GM23338 (cell line): ENCODE results near the gene C17orf107. TPM values are rescaled to one million over a fixed set of nuclear protein-coding genes. Genes with fewer than 3 reads are reported as not detected.
A peak's percentile ranks its signal among the peaks of the same experiment; 100 is the strongest.

ENCODE experiments used
- ATAC-seq: fragments of 200-7000 bp; cut with Tn5 transposase; 3 replicates; pipeline ENCODE4 v1.9.1; 2020
- DNase-seq: peaks from one replicate; pipeline ENCODE4 v3.0.0-alpha.2; 2015; ENCODE audit warnings: low spot score
- H2AFZ ChIP-seq: fragments of 200-600 bp; sonication (generic); 2 replicates; pipeline ENCODE4 v1.8.0; 2016; ENCODE audit warnings: antibody characterized with exemption, mild to moderate bottlenecking, moderate library complexity
- H3F3A ChIP-seq: fragments of 200-600 bp; sonication (generic); replicated peaks from 2 replicates; pipeline ENCODE4 v1.8.0; 2017; ENCODE audit warnings: antibody characterized with exemption, mixed run types, low read depth
- H3K27ac ChIP-seq: fragments of 200-600 bp; sonication (generic); 2 replicates; pipeline ENCODE4 v1.6.1; 2016; ENCODE audit warnings: low read depth
- H3K27me3 ChIP-seq: fragments of 200-600 bp; sonication (generic); 2 replicates; pipeline ENCODE4 v1.8.0; 2016; ENCODE audit warnings: mild to moderate bottlenecking, mixed run types, moderate library complexity; ENCODE audit not compliant: insufficient read depth
- H3K36me3 ChIP-seq: fragments of 200-600 bp; sonication (generic); 2 replicates; pipeline ENCODE4 v1.8.0; 2016; ENCODE audit warnings: mild to moderate bottlenecking; ENCODE audit not compliant: insufficient read depth
- H3K4me1 ChIP-seq: fragments of 200-600 bp; sonication (generic); 2 replicates; pipeline ENCODE4 v1.8.0; 2016; ENCODE audit warnings: mild to moderate bottlenecking, moderate library complexity; ENCODE audit not compliant: insufficient read depth
- H3K4me2 ChIP-seq: fragments of 200-600 bp; sonication (generic); 2 replicates; pipeline ENCODE4 v1.7.1; 2017; ENCODE audit warnings: mixed run types
- H3K4me3 ChIP-seq: fragments of 200-600 bp; sonication (generic); 2 replicates; pipeline ENCODE4 v1.6.1; 2016; ENCODE audit warnings: mixed run types
- H3K79me2 ChIP-seq: fragments of 200-600 bp; sonication (generic); replicated peaks from 2 replicates; pipeline ENCODE4 v1.8.0; 2017; ENCODE audit warnings: mild to moderate bottlenecking; ENCODE audit not compliant: insufficient read depth
- H3K9me2 ChIP-seq: fragments of 200-600 bp; sonication (generic); 2 replicates; pipeline ENCODE4 v1.8.0; 2017; ENCODE audit not compliant: insufficient read depth
- H4K20me1 ChIP-seq: fragments of 200-600 bp; sonication (generic); replicated peaks from 2 replicates; pipeline ENCODE4 v1.8.0; 2017; ENCODE audit warnings: mild to moderate bottlenecking; ENCODE audit not compliant: insufficient read depth
- H3K27ac Mint-ChIP-seq: 2 replicates; pipeline ENCODE4 v1.8.0; 2020; ENCODE audit warnings: inconsistent platforms, mild to moderate bottlenecking, moderate library complexity, mixed read lengths
- H3K27me3 Mint-ChIP-seq: 3 replicates; pipeline ENCODE4 v1.8.0; 2022; ENCODE audit warnings: low read depth, mild to moderate bottlenecking, moderate library complexity, mixed read lengths, inconsistent platforms; ENCODE audit not compliant: insufficient read depth, poor library complexity
- H3K36me3 Mint-ChIP-seq: 3 replicates; pipeline ENCODE4 v1.8.0; 2021; ENCODE audit warnings: low read depth, mild to moderate bottlenecking, inconsistent platforms, moderate library complexity, mixed read lengths
- H3K4me1 Mint-ChIP-seq: 3 replicates; pipeline ENCODE4 v1.8.0; 2020; ENCODE audit warnings: mild to moderate bottlenecking, inconsistent platforms, mixed read lengths
- H3K4me3 Mint-ChIP-seq: 3 replicates; pipeline ENCODE4 v1.8.0; 2021; ENCODE audit warnings: moderate library complexity, mild to moderate bottlenecking, inconsistent platforms, mixed read lengths
- H3K9me3 Mint-ChIP-seq: 3 replicates; pipeline ENCODE4 v1.8.0; 2020; ENCODE audit warnings: moderate library complexity, mild to moderate bottlenecking, inconsistent platforms, mixed read lengths
- CREB1 ChIP-seq: fragments of 250-450 bp; sonication (Bioruptor Pico); IDR thresholded peaks from 2 replicates; pipeline ENCODE4 v1.5.0; 2020; ENCODE audit warnings: low read depth, mild to moderate bottlenecking, moderate library complexity
- EZH2phosphoT487 ChIP-seq: fragments of 200-600 bp; sonication (generic); IDR thresholded peaks from one replicate; pipeline ENCODE4 v1.8.1; 2018; ENCODE audit warnings: antibody characterized with exemption; ENCODE audit not compliant: unreplicated experiment
- JUNB ChIP-seq: IDR thresholded peaks from one replicate; pipeline ENCODE4 v1.6.1; 2016; ENCODE audit warnings: antibody characterized with exemption; ENCODE audit not compliant: unreplicated experiment
- NANOG ChIP-seq: IDR thresholded peaks from 2 replicates; pipeline ENCODE4 v1.6.1; 2016; ENCODE audit warnings: antibody characterized with exemption, borderline replicate concordance
- POLR2AphosphoS5 ChIP-seq: IDR thresholded peaks from 2 replicates; pipeline ENCODE4 v1.6.1; 2016; ENCODE audit warnings: antibody characterized with exemption, low read depth
- REST ChIP-seq: IDR thresholded peaks from one replicate; pipeline ENCODE4 v1.6.1; 2018; ENCODE audit warnings: antibody characterized with exemption; ENCODE audit not compliant: unreplicated experiment
- STAT1 ChIP-seq: IDR thresholded peaks from one replicate; pipeline ENCODE4 v1.6.1; 2016; ENCODE audit warnings: antibody characterized with exemption; ENCODE audit not compliant: unreplicated experiment
- ZNF114 ChIP-seq: fragments of 250-450 bp; sonication (Bioruptor Pico); IDR thresholded peaks from 2 replicates; pipeline ENCODE4 v1.5.0; 2020; ENCODE audit warnings: mild to moderate bottlenecking, moderate library complexity
- ZNF331 ChIP-seq: fragments of 250-450 bp; sonication (Bioruptor Pico); IDR thresholded peaks from 2 replicates; pipeline ENCODE4 v1.5.0; 2020; ENCODE audit warnings: low read depth, mild to moderate bottlenecking, moderate library complexity
- polyA plus RNA-seq: library from polyadenylated mRNA; unstranded; fragments of >200 nt; fragmentation: Nextera tagmentation; extraction: Ambion mirVana; gene quantifications from 2 replicates; pipeline ENCODE4 v1.2.1, GENCODE V29; 2016
- total RNA-seq: library from RNA; depleted of rRNA; stranded (reverse); fragments of >200 nt; shearing (Covaris generic); gene quantifications from 2 replicates; pipeline ENCODE4 v1.2.3, GENCODE V29; 2014
- TF ChIP-seq, protein P1 (sequence below): IDR thresholded peaks from 2 replicates; pipeline ENCODE4 v1.6.1; 2016; ENCODE audit warnings: antibody characterized with exemption
- TF ChIP-seq, protein P2 (sequence below), 2 experiments: fragments of 200-600 bp in 1 of 2; sonication (generic) in 1 of 2; conservative IDR thresholded peaks; 2 replicates each; pipeline versions ENCODE4 v1.5.1 to v1.6.1; 2016 to 2017; ENCODE audit warnings: antibody characterized with exemption in 2 of 2, low read depth in 2 of 2, mild to moderate bottlenecking in 2 of 2, moderate library complexity in 1 of 2

Gene C17orf107
- total and polyA plus RNA-seq, 2 experiments from 2014 or later = 1.9 to 5.9 TPM

- no peak for TF ChIP-seq EZH2phosphoT487
- TF ChIP-seq, protein P1, sequence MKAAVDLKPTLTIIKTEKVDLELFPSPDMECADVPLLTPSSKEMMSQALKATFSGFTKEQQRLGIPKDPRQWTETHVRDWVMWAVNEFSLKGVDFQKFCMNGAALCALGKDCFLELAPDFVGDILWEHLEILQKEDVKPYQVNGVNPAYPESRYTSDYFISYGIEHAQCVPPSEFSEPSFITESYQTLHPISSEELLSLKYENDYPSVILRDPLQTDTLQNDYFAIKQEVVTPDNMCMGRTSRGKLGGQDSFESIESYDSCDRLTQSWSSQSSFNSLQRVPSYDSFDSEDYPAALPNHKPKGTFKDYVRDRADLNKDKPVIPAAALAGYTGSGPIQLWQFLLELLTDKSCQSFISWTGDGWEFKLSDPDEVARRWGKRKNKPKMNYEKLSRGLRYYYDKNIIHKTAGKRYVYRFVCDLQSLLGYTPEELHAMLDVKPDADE = no peak
- TF ChIP-seq, protein P2, sequence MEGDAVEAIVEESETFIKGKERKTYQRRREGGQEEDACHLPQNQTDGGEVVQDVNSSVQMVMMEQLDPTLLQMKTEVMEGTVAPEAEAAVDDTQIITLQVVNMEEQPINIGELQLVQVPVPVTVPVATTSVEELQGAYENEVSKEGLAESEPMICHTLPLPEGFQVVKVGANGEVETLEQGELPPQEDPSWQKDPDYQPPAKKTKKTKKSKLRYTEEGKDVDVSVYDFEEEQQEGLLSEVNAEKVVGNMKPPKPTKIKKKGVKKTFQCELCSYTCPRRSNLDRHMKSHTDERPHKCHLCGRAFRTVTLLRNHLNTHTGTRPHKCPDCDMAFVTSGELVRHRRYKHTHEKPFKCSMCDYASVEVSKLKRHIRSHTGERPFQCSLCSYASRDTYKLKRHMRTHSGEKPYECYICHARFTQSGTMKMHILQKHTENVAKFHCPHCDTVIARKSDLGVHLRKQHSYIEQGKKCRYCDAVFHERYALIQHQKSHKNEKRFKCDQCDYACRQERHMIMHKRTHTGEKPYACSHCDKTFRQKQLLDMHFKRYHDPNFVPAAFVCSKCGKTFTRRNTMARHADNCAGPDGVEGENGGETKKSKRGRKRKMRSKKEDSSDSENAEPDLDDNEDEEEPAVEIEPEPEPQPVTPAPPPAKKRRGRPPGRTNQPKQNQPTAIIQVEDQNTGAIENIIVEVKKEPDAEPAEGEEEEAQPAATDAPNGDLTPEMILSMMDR (conservative IDR thresholded peaks at IDR 0.05; ENCODE audit: low read depth in 2 of 2) = no peak
- no peak for TF ChIP-seq REST
- no peak for TF ChIP-seq JUNB
- TF ChIP-seq ZNF331 = no peak
- TF ChIP-seq CREB1 (CRISPR knock-in tag) = no peak
Measured at GRCh38 chr17:4928881-4929280, 29.5 kb downstream of the C17orf107 start (continued).

- peaks cover 31% of the 10 kb centered on the region for H3K36me3 Mint-ChIP-seq
- Histone ChIP-seq H3K36me3 (no peaks in the 10 kb centered on the region), H4K20me1 (no peaks in the 10 kb centered on the region), H3K4me1 (no peaks in the 10 kb centered on the region), H3F3A (peaks cover 7% of the 10 kb centered on the region; the same call in 1 of the 2 replicates), H2AFZ (no peak within 1 kb of the TSS), H3K4me3 (no peak within 1 kb of the TSS), H3K9me2 (no peaks in the 10 kb centered on the region), H3K27ac (no peak within 1 kb of the TSS), H3K79me2 (no peaks in the 10 kb centered on the region), H3K4me2 (no peak within 1 kb of the TSS), H3K27me3 (no peaks in the 10 kb centered on the region)
- no peak for ATAC-seq
- peaks cover 15% of the 10 kb centered on the region for H3K4me1 Mint-ChIP-seq
- no peaks in the 10 kb centered on the region for H3K9me3 Mint-ChIP-seq
- peaks cover 8% of the 10 kb centered on the region for H3K27me3 Mint-ChIP-seq
- DNase-seq = no peak
- 0 out of 2 replicates have a peak within 1 kb of the TSS, but pooled peaks have one; percentile 41 for H3K27ac Mint-ChIP-seq
- no peak within 1 kb of the TSS; the same call in 2 of the 3 replicates for H3K4me3 Mint-ChIP-seq
- TF ChIP-seq, protein P1 = no peak
- TF ChIP-seq STAT1 (no peak), NANOG (no peak), POLR2AphosphoS5 (no peak), ZNF331 (no peak), ZNF114 (CRISPR knock-in tag) (no peak), REST (no peak)
- TF ChIP-seq, protein P2 (conservative IDR thresholded peaks at IDR 0.05; ENCODE audit: low read depth in 2 of 2) = no peak
Measured at GRCh38 chr17:4931963-4932362, 32.6 kb downstream of the C17orf107 start, which contains the start of gene GP1BA. Gene GP1BA, plus strand, starts transcription at chr17:4932277. Its CDS starts 328 bp downstream, at chr17:4932605.
